Fibroblast of mammary gland (primary cell): ENCODE results near the gene UNC79.

Experiments
- DNase-seq: peaks from one replicate; pipeline ENCODE4 v3.0.0-alpha.2; 2010; ENCODE audit warnings: low read depth
- H3K4me3 ChIP-seq: 2 replicates; pipeline ENCODE4 v1.5.1; 2011; ENCODE audit warnings: low read depth, mild to moderate bottlenecking, low read length, moderate library complexity; ENCODE audit not compliant: control insufficient read depth
- TF ChIP-seq, protein P1 (sequence below): conservative IDR thresholded peaks from 2 replicates; pipeline ENCODE4 v1.5.1; 2011; ENCODE audit warnings: low read depth, low read length, inconsistent platforms; ENCODE audit not compliant: control insufficient read depth, insufficient read depth

The UNC79 gene

GRCh38 chr14:93725002-93725582 lies 294.4 kb downstream of the UNC79 start:
- no peak overlapping the region for H3K4me3 ChIP-seq
- DNase-seq: no peak
- TF ChIP-seq, protein P1, sequence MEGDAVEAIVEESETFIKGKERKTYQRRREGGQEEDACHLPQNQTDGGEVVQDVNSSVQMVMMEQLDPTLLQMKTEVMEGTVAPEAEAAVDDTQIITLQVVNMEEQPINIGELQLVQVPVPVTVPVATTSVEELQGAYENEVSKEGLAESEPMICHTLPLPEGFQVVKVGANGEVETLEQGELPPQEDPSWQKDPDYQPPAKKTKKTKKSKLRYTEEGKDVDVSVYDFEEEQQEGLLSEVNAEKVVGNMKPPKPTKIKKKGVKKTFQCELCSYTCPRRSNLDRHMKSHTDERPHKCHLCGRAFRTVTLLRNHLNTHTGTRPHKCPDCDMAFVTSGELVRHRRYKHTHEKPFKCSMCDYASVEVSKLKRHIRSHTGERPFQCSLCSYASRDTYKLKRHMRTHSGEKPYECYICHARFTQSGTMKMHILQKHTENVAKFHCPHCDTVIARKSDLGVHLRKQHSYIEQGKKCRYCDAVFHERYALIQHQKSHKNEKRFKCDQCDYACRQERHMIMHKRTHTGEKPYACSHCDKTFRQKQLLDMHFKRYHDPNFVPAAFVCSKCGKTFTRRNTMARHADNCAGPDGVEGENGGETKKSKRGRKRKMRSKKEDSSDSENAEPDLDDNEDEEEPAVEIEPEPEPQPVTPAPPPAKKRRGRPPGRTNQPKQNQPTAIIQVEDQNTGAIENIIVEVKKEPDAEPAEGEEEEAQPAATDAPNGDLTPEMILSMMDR: no peak

GRCh38 chr14:93725993-93726392 lies 295.3 kb downstream of the UNC79 start:
- TF ChIP-seq, protein P1: no peak
- no peak overlapping the region for H3K4me3 ChIP-seq
- no peak for DNase-seq

- TF ChIP-seq, protein P1: no peak
- no peak overlapping the region for H3K4me3 ChIP-seq
- no peak for DNase-seq
These were observed 296.5 kb downstream of the UNC79 start for GRCh38 chr14:93727039-93727740.

GRCh38 chr14:93727917-93728650 lies 297.3 kb downstream of the UNC79 start:
- TF ChIP-seq, protein P1: no peak
- H3K4me3 ChIP-seq: no peak overlapping the region
- DNase-seq: no peak

- no peak overlapping the region for H3K4me3 ChIP-seq
- TF ChIP-seq, protein P1: no peak
- no peak for DNase-seq
These were observed 297.9 kb downstream of the UNC79 start for GRCh38 chr14:93728651-93729016.

DNA sequence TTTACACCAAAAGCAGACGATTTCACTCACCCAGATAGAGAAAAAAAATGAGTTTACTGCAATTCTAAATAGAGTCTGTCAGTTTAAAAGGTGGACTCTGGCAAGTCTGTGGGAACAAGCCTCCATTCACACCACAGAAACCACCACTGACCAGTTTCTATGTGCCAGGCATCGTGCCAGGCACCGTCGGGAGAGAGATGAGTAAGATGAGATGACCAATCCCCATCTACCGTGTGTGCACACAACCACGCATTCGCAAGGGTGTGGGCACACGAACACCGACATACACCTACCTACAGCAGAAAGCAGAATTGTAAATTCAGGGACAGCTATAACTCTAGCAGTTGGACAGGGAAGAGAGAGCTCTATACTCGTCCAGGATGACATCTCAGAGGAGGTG lies 299.3 kb downstream of the UNC79 start:
- TF ChIP-seq, protein P1: no peak
- DNase-seq: peak; percentile 18
- no peak overlapping the region for H3K4me3 ChIP-seq
